IPS DF 4.7 (cell line): Measurements from ENCODE around the gene DIS3L2.

Experiments
- DNase-seq: peaks from one replicate; pipeline ENCODE4 v3.0.0-alpha.2; 2013; ENCODE audit warnings: low spot score; ENCODE audit errors: extremely low read depth

The DIS3L2 gene

GRCh38 chr2:231955758-231956472 is 5.6 kb upstream of the DIS3L2 start:
- DNase-seq = no peak

- DNase-seq = no peak
Measured at GRCh38 chr2:231957913-231958763, 3.4 kb upstream of the DIS3L2 start.

GRCh38 chr2:231960810-231961348 is 634 bp upstream of the DIS3L2 start:
- DNase-seq = no peak

- DNase-seq = no peak
Measured at GRCh38 chr2:231965102-231965501, 3.6 kb downstream of the DIS3L2 start.

- no peak for DNase-seq
Measured at GRCh38 chr2:231966886-231967285, 5.4 kb downstream of the DIS3L2 start.

- no peak for DNase-seq
Measured at GRCh38 chr2:231968820-231969219, 7.3 kb downstream of the DIS3L2 start.

GRCh38 chr2:231970461-231970860 is 8.9 kb downstream of the DIS3L2 start:
- DNase-seq = no peak

- DNase-seq = no peak
Measured at GRCh38 chr2:231975001-231975400, 13.5 kb downstream of the DIS3L2 start.

- DNase-seq = no peak
Measured at GRCh38 chr2:231977430-231977829, 15.9 kb downstream of the DIS3L2 start.

GRCh38 chr2:231984992-231985391 is 23.5 kb downstream of the DIS3L2 start:
- DNase-seq = no peak

GRCh38 chr2:231985823-231986261 is 24.3 kb downstream of the DIS3L2 start:
- DNase-seq = no peak

GRCh38 chr2:231987124-231987727 is 25.7 kb downstream of the DIS3L2 start:
- DNase-seq = no peak

GRCh38 chr2:231988179-231988866 is 26.8 kb downstream of the DIS3L2 start:
- no peak for DNase-seq

- DNase-seq = no peak
Measured at GRCh38 chr2:231991664-231992063, 30.2 kb downstream of the DIS3L2 start.

GRCh38 chr2:231992888-231993287 is 31.4 kb downstream of the DIS3L2 start:
- no peak for DNase-seq

- no peak for DNase-seq
Measured at GRCh38 chr2:231996797-231997540, 35.5 kb downstream of the DIS3L2 start.

- no peak for DNase-seq
Measured at GRCh38 chr2:231998046-231998445, 36.5 kb downstream of the DIS3L2 start.

- DNase-seq = no peak
Measured at GRCh38 chr2:232000439-232000838, 38.9 kb downstream of the DIS3L2 start.

- no peak for DNase-seq
Measured at GRCh38 chr2:232001073-232001472, 39.6 kb downstream of the DIS3L2 start.

- DNase-seq = no peak
Measured at GRCh38 chr2:232006253-232006652, 44.7 kb downstream of the DIS3L2 start.
